Urinary bladder (tissue), 4 donors: ENCODE results near the gene CSMD2. TPM values are rescaled to one million over a fixed set of nuclear protein-coding genes. Genes with fewer than 3 reads are reported as not detected.

Source experiments
- DNase-seq: peaks from one replicate; pipeline ENCODE4 v3.0.0-alpha.2; 2015; ENCODE audit errors: extremely low spot score
- H3K27ac ChIP-seq: one replicate; pipeline ENCODE4 v1.5.1; 2013; ENCODE audit warnings: low read depth, mild to moderate bottlenecking, moderate library complexity
- H3K36me3 ChIP-seq: one replicate; pipeline ENCODE4 v1.6.1; 2013; ENCODE audit warnings: mild to moderate bottlenecking, moderate library complexity; ENCODE audit not compliant: insufficient read depth
- H3K4me1 ChIP-seq: one replicate; pipeline ENCODE4 v1.6.1; 2013; ENCODE audit warnings: mild to moderate bottlenecking, moderate library complexity; ENCODE audit not compliant: insufficient read depth
- H3K4me3 ChIP-seq: one replicate; pipeline ENCODE4 v1.5.1; 2013; ENCODE audit warnings: low read depth, low read length
- WGBS: extraction: QIAGEN DNeasy Blood & Tissue Kit; methylation state at CpG from one replicate; pipeline ENCODE4 v1.1.7; 2013; 5-methylcytosine and 5-hydroxymethylcytosine counted together
- polyA plus RNA-seq: library from polyadenylated mRNA; stranded (reverse); fragments of 200-250 nt; gene quantifications from one replicate; pipeline ENCODE4 v1.2.3, GENCODE V29; 2013
- total RNA-seq: library from RNA; depleted of rRNA; stranded (reverse); fragments of >200 nt; gene quantifications from one replicate; pipeline ENCODE4 v1.2.3, GENCODE V29; 2014
- donor health status: healthy with polysubstance abuse.
- donor health status: healthy.

The CSMD2 gene
- total and polyA plus RNA-seq, 2 donors, result 0.32 to 0.42 TPM

- no peak overlapping the region for H3K4me3 ChIP-seq
- H3K27ac ChIP-seq, result no peak overlapping the region
- H3K4me1 ChIP-seq, result no peaks in the 10 kb centered on the region
- no peak for DNase-seq
- 81% methylated on average over 1 of the region's 1 CpG for WGBS
- H3K36me3 ChIP-seq, result no peaks in the 10 kb centered on the region
Observed at GRCh38 chr1:33762109-33762830, 402.8 kb downstream of the CSMD2 start.

GRCh38 chr1:33758698-33759097 is 406.3 kb downstream of the CSMD2 start:
- H3K36me3 ChIP-seq, result no peaks in the 10 kb centered on the region
- H3K4me1 ChIP-seq, result no peaks in the 10 kb centered on the region
- DNase-seq, result no peak
- 31% methylated on average over 5 of the region's 5 CpGs for WGBS
- H3K27ac ChIP-seq, result no peak overlapping the region
- no peak overlapping the region for H3K4me3 ChIP-seq

- no peaks in the 10 kb centered on the region for H3K4me1 ChIP-seq
- no peak for DNase-seq
- H3K36me3 ChIP-seq, result no peaks in the 10 kb centered on the region
- WGBS, result 83% methylated on average over 5 of the region's 5 CpGs
- H3K27ac ChIP-seq, result no peak overlapping the region
- H3K4me3 ChIP-seq, result no peak overlapping the region
Observed at GRCh38 chr1:33753087-33753856, 411.8 kb downstream of the CSMD2 start.

GRCh38 chr1:33745942-33746341 is 419.1 kb downstream of the CSMD2 start:
- Histone ChIP-seq H3K27ac (no peak overlapping the region), H3K36me3 (no peaks in the 10 kb centered on the region), H3K4me1 (no peaks in the 10 kb centered on the region), H3K4me3 (no peak overlapping the region)
- 90% methylated on average over 4 of the region's 4 CpGs for WGBS
- no peak for DNase-seq

GRCh38 chr1:33743221-33743998 is 421.6 kb downstream of the CSMD2 start:
- Histone ChIP-seq H3K36me3 (no peaks in the 10 kb centered on the region), H3K4me3 (no peak overlapping the region), H3K4me1 (no peaks in the 10 kb centered on the region), H3K27ac (no peak overlapping the region)
- no peak for DNase-seq
- WGBS, result 95% methylated on average over 13 of the region's 13 CpGs

- WGBS, result 95% methylated on average over 3 of the region's 3 CpGs
- no peak overlapping the region for H3K27ac ChIP-seq
- no peaks in the 10 kb centered on the region for H3K36me3 ChIP-seq
- DNase-seq, result no peak
- H3K4me3 ChIP-seq, result no peak overlapping the region
- no peaks in the 10 kb centered on the region for H3K4me1 ChIP-seq
Observed at GRCh38 chr1:33742663-33743062, 422.4 kb downstream of the CSMD2 start.

GRCh38 chr1:33741749-33742148 is 423.3 kb downstream of the CSMD2 start:
- WGBS, result 63% methylated on average over 5 of the region's 5 CpGs

GRCh38 chr1:33740040-33740744 is 424.8 kb downstream of the CSMD2 start:
- no peaks in the 10 kb centered on the region for H3K4me1 ChIP-seq
- no peak for DNase-seq
- 79% methylated on average over 8 of the region's 8 CpGs for WGBS
- H3K36me3 ChIP-seq, result no peaks in the 10 kb centered on the region
- H3K27ac ChIP-seq, result no peak overlapping the region
- H3K4me3 ChIP-seq, result no peak overlapping the region

More at GRCh38 chr1:33741749-33742148, 423.3 kb downstream of the CSMD2 start:
- DNase-seq, result no peak
- H3K4me1 ChIP-seq, result no peaks in the 10 kb centered on the region
- no peaks in the 10 kb centered on the region for H3K36me3 ChIP-seq
- H3K4me3 ChIP-seq, result no peak overlapping the region
- H3K27ac ChIP-seq, result no peak overlapping the region

- WGBS, result 84% methylated on average over 12 of the region's 12 CpGs
- H3K4me1 ChIP-seq, result no peaks in the 10 kb centered on the region
Observed at GRCh38 chr1:33738976-33739375, 426.1 kb downstream of the CSMD2 start.

GRCh38 chr1:33738536-33738935 is 426.5 kb downstream of the CSMD2 start:
- Histone ChIP-seq H3K4me1 (no peaks in the 10 kb centered on the region), H3K27ac (no peak overlapping the region), H3K36me3 (no peaks in the 10 kb centered on the region), H3K4me3 (no peak overlapping the region)
- no peak for DNase-seq
- WGBS, result 58% methylated on average over 9 of the region's 9 CpGs

More at GRCh38 chr1:33738976-33739375, 426.1 kb downstream of the CSMD2 start:
- Histone ChIP-seq H3K27ac (no peak overlapping the region), H3K4me3 (no peak overlapping the region), H3K36me3 (no peaks in the 10 kb centered on the region)
- DNase-seq, result no peak

- WGBS, result 96% methylated on average over 1 of the region's 1 CpG
Observed at GRCh38 chr1:33736496-33736895, 428.5 kb downstream of the CSMD2 start.

GRCh38 chr1:33735624-33736023 is 429.4 kb downstream of the CSMD2 start:
- Histone ChIP-seq H3K27ac (no peak overlapping the region), H3K4me1 (no peaks in the 10 kb centered on the region), H3K4me3 (no peak overlapping the region), H3K36me3 (no peaks in the 10 kb centered on the region)
- DNase-seq, result no peak
- 8% methylated on average over 3 of the region's 3 CpGs for WGBS

More at GRCh38 chr1:33736496-33736895, 428.5 kb downstream of the CSMD2 start:
- H3K4me3 ChIP-seq, result no peak overlapping the region
- DNase-seq, result no peak
- H3K27ac ChIP-seq, result no peak overlapping the region
- no peaks in the 10 kb centered on the region for H3K4me1 ChIP-seq
- H3K36me3 ChIP-seq, result no peaks in the 10 kb centered on the region

GRCh38 chr1:33727310-33727709 is 437.7 kb downstream of the CSMD2 start:
- no peaks in the 10 kb centered on the region for H3K36me3 ChIP-seq
- WGBS, result 64% methylated on average over 3 of the region's 3 CpGs
- no peaks in the 10 kb centered on the region for H3K4me1 ChIP-seq
- no peak for DNase-seq
- H3K27ac ChIP-seq, result no peak overlapping the region
- no peak overlapping the region for H3K4me3 ChIP-seq
